HL-60 (cell line): ENCODE data around the gene MASP1.

ENCODE experiments used
- DNase-seq, 2 experiments: peaks; one replicate each; pipeline ENCODE4 v3.0.0-alpha.2; 2010 to 2020; ENCODE audit warnings: low read depth in 1 of 2, low spot score in 1 of 2
- H3K27ac ChIP-seq: fragments of 250-450 bp; sonication (Bioruptor Pico); replicated peaks from 2 replicates; pipeline ENCODE4 v1.5.1; 2020; ENCODE audit warnings: mild to moderate bottlenecking, moderate library complexity
- H3K27me3 ChIP-seq: fragments of 250-450 bp; sonication (Bioruptor Pico); 2 replicates; pipeline ENCODE4 v1.5.1; 2021; ENCODE audit warnings: mild to moderate bottlenecking, moderate library complexity; ENCODE audit not compliant: insufficient read depth, poor library complexity, severe bottlenecking
- H3K4me3 ChIP-seq: replicated peaks from 2 replicates; pipeline ENCODE4 v1.5.1; 2011; ENCODE audit warnings: mild to moderate bottlenecking, control low read depth, low read length; ENCODE audit not compliant: insufficient read depth
- GABPA ChIP-seq: IDR thresholded peaks from 2 replicates; pipeline ENCODE4 v1.6.1; 2012; ENCODE audit warnings: low read depth
- POLR2AphosphoS5 ChIP-seq: IDR thresholded peaks from 2 replicates; pipeline ENCODE4 v1.6.1; 2012; ENCODE audit warnings: low read depth
- SPI1 ChIP-seq: IDR thresholded peaks from 2 replicates; pipeline ENCODE4 v1.6.1; 2012; ENCODE audit warnings: low read depth, mild to moderate bottlenecking, borderline replicate concordance
- TF ChIP-seq, protein P1 (sequence below): IDR thresholded peaks from 2 replicates; pipeline ENCODE4 v1.6.1; 2012; ENCODE audit warnings: low read depth; ENCODE audit not compliant: insufficient replicate concordance
- TF ChIP-seq, protein P2 (sequence below): IDR thresholded peaks from one replicate; pipeline ENCODE4 v1.5.1; 2011; ENCODE audit warnings: low read length, control low read depth, inconsistent platforms; ENCODE audit not compliant: insufficient read depth

MASP1 gene

DNA sequence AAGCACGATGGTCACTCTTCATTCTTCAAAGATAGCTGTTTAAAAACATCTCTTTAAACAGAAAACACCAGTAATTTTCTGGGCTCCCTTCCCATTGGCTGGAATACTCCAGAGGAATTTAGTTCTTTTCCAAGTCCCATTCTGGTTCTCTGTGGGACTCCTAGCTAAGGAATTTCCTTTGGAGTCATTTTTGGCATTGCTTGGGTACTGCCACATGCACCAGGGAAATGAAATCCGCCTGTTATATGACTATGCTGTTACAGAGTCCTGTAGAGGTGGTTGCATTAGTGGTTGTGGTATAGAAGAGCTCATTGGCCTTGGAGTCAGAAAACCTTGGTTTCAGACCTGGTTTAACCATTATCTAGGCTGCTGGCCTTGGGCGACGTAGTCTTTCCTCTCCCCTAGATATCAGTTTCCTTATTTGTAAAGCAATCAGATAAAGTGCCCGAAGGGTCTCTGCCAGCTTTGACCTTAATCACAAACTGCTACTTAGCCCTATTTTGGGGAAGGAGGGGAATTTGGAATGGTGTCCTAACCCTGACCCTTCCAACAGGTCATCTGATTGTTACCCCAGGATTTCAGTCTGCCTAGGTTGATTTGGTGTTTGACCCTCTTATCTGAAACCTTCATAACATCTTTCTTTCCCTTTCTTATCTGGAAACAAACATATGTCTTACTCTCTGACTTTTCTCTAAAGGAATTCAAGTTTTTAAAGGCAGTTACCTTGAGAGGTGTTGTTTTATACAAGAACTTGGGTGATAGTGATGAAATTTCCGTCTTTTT lies 80.8 kb downstream of the MASP1 start:
- no peak for DNase-seq
- Histone ChIP-seq H3K27me3 (no peaks in the 10 kb centered on the region), H3K4me3 (no peak overlapping the region), H3K27ac (no peak overlapping the region)
- no peak for TF ChIP-seq GABPA
- TF ChIP-seq, protein P1, sequence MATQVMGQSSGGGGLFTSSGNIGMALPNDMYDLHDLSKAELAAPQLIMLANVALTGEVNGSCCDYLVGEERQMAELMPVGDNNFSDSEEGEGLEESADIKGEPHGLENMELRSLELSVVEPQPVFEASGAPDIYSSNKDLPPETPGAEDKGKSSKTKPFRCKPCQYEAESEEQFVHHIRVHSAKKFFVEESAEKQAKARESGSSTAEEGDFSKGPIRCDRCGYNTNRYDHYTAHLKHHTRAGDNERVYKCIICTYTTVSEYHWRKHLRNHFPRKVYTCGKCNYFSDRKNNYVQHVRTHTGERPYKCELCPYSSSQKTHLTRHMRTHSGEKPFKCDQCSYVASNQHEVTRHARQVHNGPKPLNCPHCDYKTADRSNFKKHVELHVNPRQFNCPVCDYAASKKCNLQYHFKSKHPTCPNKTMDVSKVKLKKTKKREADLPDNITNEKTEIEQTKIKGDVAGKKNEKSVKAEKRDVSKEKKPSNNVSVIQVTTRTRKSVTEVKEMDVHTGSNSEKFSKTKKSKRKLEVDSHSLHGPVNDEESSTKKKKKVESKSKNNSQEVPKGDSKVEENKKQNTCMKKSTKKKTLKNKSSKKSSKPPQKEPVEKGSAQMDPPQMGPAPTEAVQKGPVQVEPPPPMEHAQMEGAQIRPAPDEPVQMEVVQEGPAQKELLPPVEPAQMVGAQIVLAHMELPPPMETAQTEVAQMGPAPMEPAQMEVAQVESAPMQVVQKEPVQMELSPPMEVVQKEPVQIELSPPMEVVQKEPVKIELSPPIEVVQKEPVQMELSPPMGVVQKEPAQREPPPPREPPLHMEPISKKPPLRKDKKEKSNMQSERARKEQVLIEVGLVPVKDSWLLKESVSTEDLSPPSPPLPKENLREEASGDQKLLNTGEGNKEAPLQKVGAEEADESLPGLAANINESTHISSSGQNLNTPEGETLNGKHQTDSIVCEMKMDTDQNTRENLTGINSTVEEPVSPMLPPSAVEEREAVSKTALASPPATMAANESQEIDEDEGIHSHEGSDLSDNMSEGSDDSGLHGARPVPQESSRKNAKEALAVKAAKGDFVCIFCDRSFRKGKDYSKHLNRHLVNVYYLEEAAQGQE: no peak
- TF ChIP-seq POLR2AphosphoS5: no peak
- no peak for TF ChIP-seq SPI1
- TF ChIP-seq, protein P2, sequence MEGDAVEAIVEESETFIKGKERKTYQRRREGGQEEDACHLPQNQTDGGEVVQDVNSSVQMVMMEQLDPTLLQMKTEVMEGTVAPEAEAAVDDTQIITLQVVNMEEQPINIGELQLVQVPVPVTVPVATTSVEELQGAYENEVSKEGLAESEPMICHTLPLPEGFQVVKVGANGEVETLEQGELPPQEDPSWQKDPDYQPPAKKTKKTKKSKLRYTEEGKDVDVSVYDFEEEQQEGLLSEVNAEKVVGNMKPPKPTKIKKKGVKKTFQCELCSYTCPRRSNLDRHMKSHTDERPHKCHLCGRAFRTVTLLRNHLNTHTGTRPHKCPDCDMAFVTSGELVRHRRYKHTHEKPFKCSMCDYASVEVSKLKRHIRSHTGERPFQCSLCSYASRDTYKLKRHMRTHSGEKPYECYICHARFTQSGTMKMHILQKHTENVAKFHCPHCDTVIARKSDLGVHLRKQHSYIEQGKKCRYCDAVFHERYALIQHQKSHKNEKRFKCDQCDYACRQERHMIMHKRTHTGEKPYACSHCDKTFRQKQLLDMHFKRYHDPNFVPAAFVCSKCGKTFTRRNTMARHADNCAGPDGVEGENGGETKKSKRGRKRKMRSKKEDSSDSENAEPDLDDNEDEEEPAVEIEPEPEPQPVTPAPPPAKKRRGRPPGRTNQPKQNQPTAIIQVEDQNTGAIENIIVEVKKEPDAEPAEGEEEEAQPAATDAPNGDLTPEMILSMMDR: no peak

GRCh38 chr3:187210091-187210490 lies 81.4 kb downstream of the MASP1 start:
- Histone ChIP-seq H3K27ac (no peak overlapping the region), H3K4me3 (no peak overlapping the region), H3K27me3 (no peaks in the 10 kb centered on the region)
- TF ChIP-seq, protein P1: no peak
- TF ChIP-seq GABPA (no peak), SPI1 (no peak)
- TF ChIP-seq, protein P2: no peak
- no peak for DNase-seq

GRCh38 chr3:187209491-187209890 lies 82.0 kb downstream of the MASP1 start:
- no peak overlapping the region for H3K4me3 ChIP-seq
- no peaks in the 10 kb centered on the region for H3K27me3 ChIP-seq
- TF ChIP-seq, protein P2: no peak
- TF ChIP-seq, protein P1: no peak
- TF ChIP-seq POLR2AphosphoS5 (no peak), SPI1 (no peak), GABPA (no peak)
- no peak overlapping the region for H3K27ac ChIP-seq
- DNase-seq: no peak
